Measurements from ENCODE around the gene CBFA2T3. TPM values are rescaled to one million over a fixed set of nuclear protein-coding genes. Genes with fewer than 3 reads are reported as not detected.

The CBFA2T3 gene
- total RNA-seq, 4 donors from 2014 or later = 0.95 to 7.3 (median 3.3) TPM

DNA sequence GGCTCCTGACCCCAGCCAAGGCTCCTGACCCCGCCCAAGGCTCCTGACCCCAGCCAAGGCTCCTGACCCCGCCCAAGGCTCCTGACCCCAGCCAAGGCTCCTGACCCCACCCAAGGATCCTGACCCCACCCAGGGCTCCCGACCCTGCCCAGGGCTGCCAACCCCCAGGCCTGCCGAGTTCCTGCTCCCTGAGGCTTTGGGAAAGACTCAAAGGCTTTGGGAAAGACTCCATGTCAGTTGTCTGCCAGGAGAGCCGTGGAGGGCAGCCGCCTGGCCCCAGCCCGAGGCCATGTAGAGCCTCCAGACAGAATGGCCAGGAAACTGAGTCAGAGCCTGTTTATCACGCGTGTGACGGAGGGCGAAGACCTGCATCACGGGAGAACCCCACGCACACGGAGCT is 21.1 kb downstream of the CBFA2T3 start:
- ATAC-seq (no peak), DNase-seq (no peak)
- no peak for TF ChIP-seq POLR2A (IDR thresholded peaks at IDR 0.05)
- TF ChIP-seq, protein P1, sequence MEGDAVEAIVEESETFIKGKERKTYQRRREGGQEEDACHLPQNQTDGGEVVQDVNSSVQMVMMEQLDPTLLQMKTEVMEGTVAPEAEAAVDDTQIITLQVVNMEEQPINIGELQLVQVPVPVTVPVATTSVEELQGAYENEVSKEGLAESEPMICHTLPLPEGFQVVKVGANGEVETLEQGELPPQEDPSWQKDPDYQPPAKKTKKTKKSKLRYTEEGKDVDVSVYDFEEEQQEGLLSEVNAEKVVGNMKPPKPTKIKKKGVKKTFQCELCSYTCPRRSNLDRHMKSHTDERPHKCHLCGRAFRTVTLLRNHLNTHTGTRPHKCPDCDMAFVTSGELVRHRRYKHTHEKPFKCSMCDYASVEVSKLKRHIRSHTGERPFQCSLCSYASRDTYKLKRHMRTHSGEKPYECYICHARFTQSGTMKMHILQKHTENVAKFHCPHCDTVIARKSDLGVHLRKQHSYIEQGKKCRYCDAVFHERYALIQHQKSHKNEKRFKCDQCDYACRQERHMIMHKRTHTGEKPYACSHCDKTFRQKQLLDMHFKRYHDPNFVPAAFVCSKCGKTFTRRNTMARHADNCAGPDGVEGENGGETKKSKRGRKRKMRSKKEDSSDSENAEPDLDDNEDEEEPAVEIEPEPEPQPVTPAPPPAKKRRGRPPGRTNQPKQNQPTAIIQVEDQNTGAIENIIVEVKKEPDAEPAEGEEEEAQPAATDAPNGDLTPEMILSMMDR (IDR thresholded peaks at IDR 0.05 in 4 of 5, conservative IDR thresholded peaks at IDR 0.05 in 1 of 5) = no peak
- no peak overlapping the region for H3K27ac ChIP-seq
- no peaks in the 10 kb centered on the region for H3K9me3 ChIP-seq
- no peak overlapping the region for H3K4me3 ChIP-seq
- in situ Hi-C loops (cut with MboI; ENCODE audit: low sequenced_read_pairs in 4 of 4) = no loop called here
- peaks cover 19 to 21% (median 21%) of the 10 kb centered on the region in 3 donors for H3K27me3 ChIP-seq
- H3K4me1 ChIP-seq = no peaks in the 10 kb centered on the region
- intact Hi-C loops (cut with DNase I; ENCODE audit: low total_unique reads) = no loop called here
- H3K36me3 ChIP-seq = no peaks in the 10 kb centered on the region

DNA sequence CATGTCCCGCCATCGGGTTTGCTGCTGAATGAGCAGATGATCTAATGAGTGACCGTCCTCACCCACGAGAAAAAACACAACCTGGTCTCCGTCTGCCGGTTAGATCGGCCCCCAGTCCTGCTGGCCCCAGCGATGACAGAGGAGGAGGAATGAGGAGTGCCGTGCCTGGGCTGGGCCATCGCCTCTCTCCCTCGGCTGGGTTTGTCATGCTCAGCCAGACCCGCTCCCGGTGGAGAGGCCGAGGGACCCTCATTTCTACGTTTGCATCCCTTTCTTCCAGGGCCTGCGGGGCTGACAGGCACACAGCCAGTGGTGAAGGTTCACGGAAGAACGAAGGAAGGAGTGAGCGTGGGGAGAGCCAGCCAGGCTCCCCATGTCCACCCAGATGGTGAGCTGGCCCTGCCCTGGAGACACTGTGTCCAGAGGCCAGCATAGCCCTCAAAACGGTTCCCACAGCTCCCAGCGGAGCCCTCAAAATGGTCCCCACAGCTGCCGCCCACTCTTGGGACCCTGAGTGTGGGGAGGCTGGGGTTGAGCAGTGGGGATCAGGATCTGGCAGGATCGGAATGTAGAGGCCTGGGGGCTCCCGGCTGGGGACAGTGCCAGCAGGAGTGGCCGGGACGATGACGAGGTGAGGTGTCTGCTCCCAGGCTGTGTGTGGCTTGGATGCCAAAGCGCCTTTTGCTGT is 23.9 kb downstream of the CBFA2T3 start:
- ATAC-seq (no peak), DNase-seq (no peak)
- H3K4me1 ChIP-seq = no peaks in the 10 kb centered on the region
- no peaks in the 10 kb centered on the region for H3K9me3 ChIP-seq
- H3K36me3 ChIP-seq = no peaks in the 10 kb centered on the region
- in situ Hi-C loops (cut with MboI; ENCODE audit: low sequenced_read_pairs in 4 of 4) (no loop called here), intact Hi-C loops (cut with DNase I; ENCODE audit: low total_unique reads) (no loop called here)
- peaks cover 14 to 19% (median 15%) of the 10 kb centered on the region in 3 donors for H3K27me3 ChIP-seq
- TF ChIP-seq POLR2A (IDR thresholded peaks at IDR 0.05) = no peak
- TF ChIP-seq, protein P1 (IDR thresholded peaks at IDR 0.05 in 4 of 5, conservative IDR thresholded peaks at IDR 0.05 in 1 of 5) = no peak
- H3K27ac ChIP-seq = no peak overlapping the region
- H3K4me3 ChIP-seq = no peak overlapping the region

DNA sequence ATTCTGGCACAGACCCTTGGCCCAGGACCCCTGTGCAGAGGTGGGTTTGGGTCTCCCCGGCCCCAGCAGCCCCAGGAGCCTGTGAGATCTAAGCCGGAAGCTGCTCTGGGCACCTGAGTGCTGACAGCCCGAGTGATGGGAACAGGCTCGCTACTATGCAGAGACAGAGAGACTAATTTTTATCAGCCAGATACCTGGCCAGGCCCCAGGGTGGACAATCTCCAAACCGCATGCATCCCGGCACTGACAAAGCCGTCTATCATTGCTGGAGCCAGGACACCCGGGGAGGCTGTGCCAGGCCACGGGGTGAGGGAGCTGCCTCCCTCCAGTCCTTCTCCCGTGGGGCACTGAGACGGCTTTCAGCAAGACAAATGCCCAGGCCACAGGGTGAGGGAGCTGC is 25.0 kb downstream of the CBFA2T3 start:
- no peak for TF ChIP-seq POLR2A (IDR thresholded peaks at IDR 0.05)
- TF ChIP-seq, protein P1 (IDR thresholded peaks at IDR 0.05 in 4 of 5, conservative IDR thresholded peaks at IDR 0.05 in 1 of 5) = no peak
- no peak overlapping the region for H3K27ac ChIP-seq
- no peaks in the 10 kb centered on the region for H3K9me3 ChIP-seq
- ATAC-seq = no peak
- in situ Hi-C loops (cut with MboI; ENCODE audit: low sequenced_read_pairs in 4 of 4) = no loop called here
- no peaks in the 10 kb centered on the region for H3K36me3 ChIP-seq
- no peak overlapping the region for H3K4me3 ChIP-seq
- DNase-seq = no peak
- peaks cover 11 to 13% (median 12%) of the 10 kb centered on the region in 3 donors for H3K27me3 ChIP-seq
- H3K4me1 ChIP-seq = no peaks in the 10 kb centered on the region
- intact Hi-C loops (cut with DNase I; ENCODE audit: low total_unique reads) = no loop called here

DNA sequence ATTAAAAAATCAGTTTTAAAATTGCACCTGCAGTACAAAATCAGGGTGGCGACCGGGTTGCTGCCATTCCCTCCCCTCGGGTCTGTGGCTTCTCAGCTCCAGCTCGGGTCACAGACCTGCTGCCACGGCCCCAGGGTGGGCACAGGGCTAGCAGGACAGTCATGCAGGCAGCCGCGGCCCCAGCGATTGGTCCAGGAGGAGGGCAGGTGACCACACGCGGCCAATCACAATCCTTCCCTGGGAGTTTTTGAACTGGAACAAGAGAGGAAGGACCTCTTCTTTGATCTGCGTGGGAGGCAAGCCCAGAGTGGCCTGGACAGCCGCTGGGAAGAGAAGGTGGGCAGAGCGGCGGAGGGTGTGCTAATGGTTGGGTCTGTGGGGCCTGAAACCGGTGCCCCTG is 25.5 kb downstream of the CBFA2T3 start:
- H3K27me3 ChIP-seq = peaks cover 7 to 11% (median 10%) of the 10 kb centered on the region in 3 donors
- no peak for ATAC-seq
- in situ Hi-C loops (cut with MboI; ENCODE audit: low sequenced_read_pairs in 4 of 4) = no loop called here

More for the DNA sequence above, 25.5 kb downstream of the CBFA2T3 start:
- no peak for DNase-seq
- Histone ChIP-seq H3K27ac (no peak overlapping the region), H3K36me3 (no peaks in the 10 kb centered on the region), H3K4me1 (no peaks in the 10 kb centered on the region), H3K9me3 (no peaks in the 10 kb centered on the region), H3K4me3 (no peak overlapping the region)
- no peak for TF ChIP-seq POLR2A (IDR thresholded peaks at IDR 0.05)
- TF ChIP-seq, protein P1 (IDR thresholded peaks at IDR 0.05 in 4 of 5, conservative IDR thresholded peaks at IDR 0.05 in 1 of 5) = no peak
- intact Hi-C loops (cut with DNase I; ENCODE audit: low total_unique reads) = no loop called here
